ENCODE results near the gene CORO6. TPM values are rescaled to one million over a fixed set of nuclear protein-coding genes. Genes with fewer than 3 reads are reported as not detected.

Gene CORO6
- total and polyA plus RNA-seq, 2 of the 4 experiments (the other 2 are of a cell fraction) = 3.4 to 7.6 TPM

DNA sequence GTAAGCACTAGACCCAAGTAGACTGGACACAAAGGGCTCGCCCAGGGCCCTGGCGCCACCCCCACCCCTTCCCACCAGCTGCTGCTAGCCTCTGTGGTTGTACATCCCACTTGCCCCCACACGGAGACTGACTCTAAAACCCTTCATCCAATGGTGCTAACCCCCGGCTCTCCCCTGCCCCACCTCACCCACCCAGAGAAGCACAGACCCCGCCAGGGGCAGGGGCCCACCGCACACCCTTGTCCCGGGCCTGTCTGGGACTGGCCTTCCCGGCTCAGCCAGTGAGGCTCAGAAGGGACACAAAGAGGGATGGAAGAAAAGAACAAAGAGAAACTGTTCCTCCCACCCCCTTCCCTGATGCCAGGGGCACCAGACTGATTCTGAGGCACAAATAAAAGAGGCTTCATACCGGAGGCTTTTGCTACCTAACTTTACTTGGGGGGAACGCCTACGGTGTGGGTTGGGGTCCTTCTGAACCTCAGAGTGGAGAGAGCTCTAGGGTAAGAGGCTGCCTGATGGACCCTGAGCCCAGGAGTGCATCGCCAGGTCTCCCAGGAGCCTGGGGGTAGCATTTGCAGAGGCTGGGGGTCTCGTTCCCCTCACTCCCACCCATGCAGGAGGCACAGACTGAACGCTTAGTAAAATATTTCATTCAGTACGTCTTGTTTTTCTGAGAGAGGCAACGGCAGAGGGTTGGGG is 8.2 kb downstream of the CORO6 start:
- CTCF ChIA-PET = no interaction called here
- intact Hi-C loops (cut with micrococcal nuclease) = no loop called here

More for the DNA sequence above, 8.2 kb downstream of the CORO6 start:
- Histone ChIP-seq H2BK5ac (ENCODE audit: low read depth, low read length, poor library complexity, severe bottlenecking) (no peak overlapping the region), H3K9ac (ENCODE audit: low read depth, low read length) (no peak overlapping the region), H4K8ac (ENCODE audit: low read depth in 2 of 2, low read length in 2 of 2) (no peak overlapping the region), H3K23ac (ENCODE audit: low read depth, low read length) (no peak overlapping the region), H4K20me1 (ENCODE audit: insufficient read depth, low read length) (peaks cover 6% of the 10 kb centered on the region; the same call in 1 of the 2 replicates), H3K4ac (ENCODE audit: low read depth, low read length) (no peak overlapping the region), H3K56ac (ENCODE audit: extremely low read depth, insufficient read depth, low read length) (no peak overlapping the region), H2BK15ac (ENCODE audit: low read depth, low read length) (no peak overlapping the region), H3K27ac (ENCODE audit: insufficient read depth, low read length) (no peak overlapping the region), H2BK20ac (ENCODE audit: low read depth, low read length) (no peak overlapping the region), H3K4me3 (ENCODE audit: insufficient read depth, low read depth, low read length) (no peak overlapping the region), H2AK9ac (replicated peaks; ENCODE audit: low read depth, low read length, poor library complexity) (no peak overlapping the region), H3K4me2 (ENCODE audit: low read depth, low read length) (no peak overlapping the region), H4K5ac (ENCODE audit: low read depth, low read length) (no peak overlapping the region), H3K9me1 (ENCODE audit: insufficient read depth, low read length) (peaks cover 8% of the 10 kb centered on the region), H3K14ac (replicated peaks; ENCODE audit: low read depth, low read length) (no peak overlapping the region), H3K27me3 (ENCODE audit: control insufficient read depth, insufficient read depth, low read length) (no peaks in the 10 kb centered on the region; the same call in 1 of the 2 replicates), H3K18ac (ENCODE audit: low read depth, low read length) (no peak overlapping the region), H2BK120ac (ENCODE audit: low read depth, low read length) (no peak overlapping the region), H4K91ac (ENCODE audit: insufficient read depth, low read depth, low read length) (no peak overlapping the region), H2AFZ (replicated peaks; ENCODE audit: low read length, poor library complexity) (no peak overlapping the region), H3K4me1 (ENCODE audit: control insufficient read depth, insufficient read depth, low read length) (no peaks in the 10 kb centered on the region), H3K9me3 (ENCODE audit: control insufficient read depth, insufficient read depth, low read length) (no peaks in the 10 kb centered on the region), H2AK5ac (ENCODE audit: low read depth, low read length) (no peak overlapping the region), H3K79me1 (ENCODE audit: low read depth in 1 of 2, low read length in 2 of 2) (0 out of 4 replicates have a peak, but pooled peaks cover 0 to 2% of the 10 kb centered on the region in 2 experiments), H3K36me3 (ENCODE audit: control insufficient read depth, insufficient read depth, low read length) (peaks cover 2% of the 10 kb centered on the region; the same call in 1 of the 2 replicates)
- 100% methylated on average over 2 of the region's 16 CpGs; no CpG with 5 or more reads in 1 of the 2 experiments for WGBS, 2 experiments (ENCODE audit: extremely low coverage in 2 of 2, insufficient read length in 1 of 2)
- dilution Hi-C loops (cut with HindIII; ENCODE audit: low sequenced_read_pairs, unreplicated experiment) = no loop called here
- in situ Hi-C loops (cut with MboI; ENCODE audit: low sequenced_read_pairs) = no loop called here
- no TSS peak for BruUV-seq (replicated peaks)
- TF ChIP-seq ELK1 (IDR thresholded peaks at IDR 0.05; ENCODE audit: borderline replicate concordance, low read depth, low read length) = no peak
- TF ChIP-seq BHLHE40 (IDR thresholded peaks at IDR 0.05; ENCODE audit: low read depth, low read length) = no peak
- TF ChIP-seq RCOR1 (IDR thresholded peaks at IDR 0.05; ENCODE audit: insufficient replicate concordance, low read length) = no peak
- no peak for TF ChIP-seq SMC3 (IDR thresholded peaks at IDR 0.05; ENCODE audit: low read depth, low read length)
- no peak for TF ChIP-seq MXI1 (IDR thresholded peaks at IDR 0.05; ENCODE audit: borderline replicate concordance, low read depth, low read length)
- POLR2A ChIA-PET (ENCODE audit: unreplicated experiment) = no interaction called here
- DNase-seq (no peak), ATAC-seq (ENCODE audit: low read depth) (no peak)
